Uterus (tissue), 2 donors: ENCODE results near the gene UPP1.

Source experiments
- POLR2A ChIP-seq, 2 donors: fragments of 450-650 bp; IDR thresholded peaks; one replicate each; pipeline ENCODE4 v1.6.1; 2016; ENCODE audit warnings: antibody characterized with exemption in 2 of 2, mild to moderate bottlenecking in 1 of 2, moderate library complexity in 1 of 2
- TF ChIP-seq, protein P1 (sequence below), 4 experiments: fragments of 200-600 bp in 2 of 4; fragments of 450-650 bp in 2 of 4; sonication (generic) in 2 of 4; IDR thresholded peaks; one replicate each; pipeline ENCODE4 v1.5.1; 2016 to 2019; ENCODE audit warnings: antibody characterized with exemption in 4 of 4, mild to moderate bottlenecking in 2 of 4, moderate library complexity in 1 of 4

DNA sequence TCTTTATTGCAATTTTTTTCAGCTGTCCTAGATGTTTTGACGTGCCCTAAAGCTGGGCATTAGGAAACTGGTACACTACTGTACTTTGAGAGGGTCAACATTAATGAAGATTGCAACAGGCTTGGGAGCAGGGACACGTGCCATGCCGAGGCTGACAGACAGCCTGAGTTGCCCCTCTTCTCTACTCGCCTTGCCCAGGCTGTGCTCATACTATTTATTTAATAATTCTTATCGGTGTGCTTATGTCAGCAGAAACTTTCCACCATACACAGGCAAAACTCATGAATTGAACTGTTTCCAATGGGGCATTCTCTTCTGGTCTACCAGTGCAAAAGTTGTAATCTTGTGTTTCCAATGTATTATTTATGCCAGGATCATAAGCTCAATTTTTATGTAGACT lies 29.4 kb upstream of the UPP1 start:
- TF ChIP-seq, protein P1, sequence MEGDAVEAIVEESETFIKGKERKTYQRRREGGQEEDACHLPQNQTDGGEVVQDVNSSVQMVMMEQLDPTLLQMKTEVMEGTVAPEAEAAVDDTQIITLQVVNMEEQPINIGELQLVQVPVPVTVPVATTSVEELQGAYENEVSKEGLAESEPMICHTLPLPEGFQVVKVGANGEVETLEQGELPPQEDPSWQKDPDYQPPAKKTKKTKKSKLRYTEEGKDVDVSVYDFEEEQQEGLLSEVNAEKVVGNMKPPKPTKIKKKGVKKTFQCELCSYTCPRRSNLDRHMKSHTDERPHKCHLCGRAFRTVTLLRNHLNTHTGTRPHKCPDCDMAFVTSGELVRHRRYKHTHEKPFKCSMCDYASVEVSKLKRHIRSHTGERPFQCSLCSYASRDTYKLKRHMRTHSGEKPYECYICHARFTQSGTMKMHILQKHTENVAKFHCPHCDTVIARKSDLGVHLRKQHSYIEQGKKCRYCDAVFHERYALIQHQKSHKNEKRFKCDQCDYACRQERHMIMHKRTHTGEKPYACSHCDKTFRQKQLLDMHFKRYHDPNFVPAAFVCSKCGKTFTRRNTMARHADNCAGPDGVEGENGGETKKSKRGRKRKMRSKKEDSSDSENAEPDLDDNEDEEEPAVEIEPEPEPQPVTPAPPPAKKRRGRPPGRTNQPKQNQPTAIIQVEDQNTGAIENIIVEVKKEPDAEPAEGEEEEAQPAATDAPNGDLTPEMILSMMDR (IDR thresholded peaks at IDR 0.05): no peak
- no peak for TF ChIP-seq POLR2A (IDR thresholded peaks at IDR 0.05)
